Measurements from ENCODE around the gene LRRC26.

LRRC26 gene

GRCh38 chr9:137145731-137146526 is 23.9 kb downstream of the LRRC26 start:
- Histone ChIP-seq H3K27ac (no peak overlapping the region), H4K20me1 (ENCODE audit: insufficient read depth) (no peaks in the 10 kb centered on the region), H3K9ac (no peak overlapping the region), H3K79me2 (ENCODE audit: insufficient read depth, low read depth) (no peaks in the 10 kb centered on the region), H3K27me3 (ENCODE audit: insufficient read depth, low read depth) (peaks cover 42% of the 10 kb centered on the region), H2AFZ (ENCODE audit: low read depth) (no peak overlapping the region), H3K4me3 (IDR thresholded peaks at IDR 0.05; ENCODE audit: insufficient read depth, low read depth, low read length) (no peak overlapping the region), H3K4me1 (ENCODE audit: low read depth, poor library complexity, severe bottlenecking) (peaks cover 7% of the 10 kb centered on the region), H3K4me2 (no peak overlapping the region), H3K36me3 (ENCODE audit: insufficient read depth) (no peaks in the 10 kb centered on the region)
- TF ChIP-seq, protein P1, sequence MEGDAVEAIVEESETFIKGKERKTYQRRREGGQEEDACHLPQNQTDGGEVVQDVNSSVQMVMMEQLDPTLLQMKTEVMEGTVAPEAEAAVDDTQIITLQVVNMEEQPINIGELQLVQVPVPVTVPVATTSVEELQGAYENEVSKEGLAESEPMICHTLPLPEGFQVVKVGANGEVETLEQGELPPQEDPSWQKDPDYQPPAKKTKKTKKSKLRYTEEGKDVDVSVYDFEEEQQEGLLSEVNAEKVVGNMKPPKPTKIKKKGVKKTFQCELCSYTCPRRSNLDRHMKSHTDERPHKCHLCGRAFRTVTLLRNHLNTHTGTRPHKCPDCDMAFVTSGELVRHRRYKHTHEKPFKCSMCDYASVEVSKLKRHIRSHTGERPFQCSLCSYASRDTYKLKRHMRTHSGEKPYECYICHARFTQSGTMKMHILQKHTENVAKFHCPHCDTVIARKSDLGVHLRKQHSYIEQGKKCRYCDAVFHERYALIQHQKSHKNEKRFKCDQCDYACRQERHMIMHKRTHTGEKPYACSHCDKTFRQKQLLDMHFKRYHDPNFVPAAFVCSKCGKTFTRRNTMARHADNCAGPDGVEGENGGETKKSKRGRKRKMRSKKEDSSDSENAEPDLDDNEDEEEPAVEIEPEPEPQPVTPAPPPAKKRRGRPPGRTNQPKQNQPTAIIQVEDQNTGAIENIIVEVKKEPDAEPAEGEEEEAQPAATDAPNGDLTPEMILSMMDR (conservative IDR thresholded peaks at IDR 0.05; ENCODE audit: low read depth, low read length): no peak

DNA sequence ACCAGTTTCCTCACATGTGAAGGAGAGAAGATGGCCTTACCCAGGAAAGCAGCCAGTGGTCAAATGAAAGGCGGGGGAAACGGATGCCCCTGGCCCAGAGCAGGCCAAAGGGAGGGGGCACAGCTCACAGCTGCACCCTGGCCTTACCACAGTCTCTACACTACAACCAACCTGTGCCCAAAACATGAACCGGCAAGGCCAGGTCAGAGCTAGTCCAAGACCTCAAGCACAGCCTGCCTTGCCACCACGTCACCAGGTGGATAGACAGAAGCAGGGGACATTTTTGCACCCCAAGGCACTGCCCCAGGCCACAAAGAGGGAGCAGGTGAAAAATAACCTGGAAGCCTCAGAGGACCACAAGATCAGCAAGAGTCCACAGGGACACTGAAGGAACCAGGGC is 26.4 kb downstream of the LRRC26 start:
- no peaks in the 10 kb centered on the region for H3K4me1 ChIP-seq (ENCODE audit: low read depth, poor library complexity, severe bottlenecking)
- no peaks in the 10 kb centered on the region for H4K20me1 ChIP-seq (ENCODE audit: insufficient read depth)
- no peak overlapping the region for H2AFZ ChIP-seq (ENCODE audit: low read depth)
- TF ChIP-seq, protein P1 (conservative IDR thresholded peaks at IDR 0.05; ENCODE audit: low read depth, low read length): no peak
- no peak overlapping the region for H3K27ac ChIP-seq
- H3K9ac ChIP-seq: no peak overlapping the region
- no peak overlapping the region for H3K4me2 ChIP-seq
- no peaks in the 10 kb centered on the region for H3K79me2 ChIP-seq (ENCODE audit: insufficient read depth, low read depth)
- peaks cover 57% of the 10 kb centered on the region for H3K27me3 ChIP-seq (ENCODE audit: insufficient read depth, low read depth)
- no peaks in the 10 kb centered on the region for H3K36me3 ChIP-seq (ENCODE audit: insufficient read depth)
- H3K4me3 ChIP-seq (IDR thresholded peaks at IDR 0.05; ENCODE audit: insufficient read depth, low read depth, low read length): no peak overlapping the region

GRCh38 chr9:137141976-137142936 is 27.6 kb downstream of the LRRC26 start:
- Histone ChIP-seq H3K9ac (no peak overlapping the region), H3K27ac (no peak overlapping the region), H2AFZ (ENCODE audit: low read depth) (no peak overlapping the region), H3K27me3 (ENCODE audit: insufficient read depth, low read depth) (peaks cover 68% of the 10 kb centered on the region), H3K4me3 (IDR thresholded peaks at IDR 0.05; ENCODE audit: insufficient read depth, low read depth, low read length) (no peak overlapping the region), H4K20me1 (ENCODE audit: insufficient read depth) (no peaks in the 10 kb centered on the region), H3K36me3 (ENCODE audit: insufficient read depth) (no peaks in the 10 kb centered on the region), H3K4me1 (ENCODE audit: low read depth, poor library complexity, severe bottlenecking) (no peaks in the 10 kb centered on the region), H3K4me2 (no peak overlapping the region), H3K79me2 (ENCODE audit: insufficient read depth, low read depth) (no peaks in the 10 kb centered on the region)
- TF ChIP-seq, protein P1 (conservative IDR thresholded peaks at IDR 0.05; ENCODE audit: low read depth, low read length): no peak

DNA sequence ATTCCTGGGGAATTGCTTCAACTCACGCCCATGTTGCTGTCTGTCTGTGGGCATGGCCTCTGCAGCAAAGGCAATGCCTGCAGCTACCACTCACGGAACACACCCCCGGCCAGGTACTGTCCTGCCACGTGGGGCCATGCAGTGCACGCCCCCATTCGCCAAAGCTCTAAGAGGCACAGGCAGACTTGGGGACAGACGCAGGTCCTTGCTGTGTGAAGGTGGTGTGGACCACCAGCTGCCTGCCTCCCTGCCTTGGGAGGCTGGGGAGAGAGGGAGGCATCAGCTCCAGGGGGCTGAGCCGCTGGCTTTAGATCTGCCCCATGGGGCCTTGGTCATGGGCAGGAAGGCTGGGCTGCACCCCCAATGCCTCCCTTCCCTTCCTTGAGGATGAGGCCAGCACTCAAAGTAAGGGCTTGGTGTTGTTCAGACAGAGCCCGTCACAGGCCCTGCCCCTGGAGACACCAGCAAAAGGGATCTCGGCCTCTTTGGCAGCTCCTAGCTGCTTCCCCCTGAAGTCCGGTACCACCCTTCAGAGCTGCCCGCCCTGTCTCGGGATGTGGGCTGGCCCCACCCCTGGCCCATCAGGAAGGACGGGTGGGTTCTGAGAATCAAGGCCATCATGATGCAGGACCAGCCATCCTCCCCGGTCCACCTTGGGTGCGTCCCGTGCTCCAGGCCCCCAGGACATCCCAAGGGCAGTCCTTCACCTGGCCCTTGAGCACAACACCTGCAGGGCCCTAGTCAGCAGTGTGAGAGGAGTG is 28.6 kb downstream of the LRRC26 start:
- H4K20me1 ChIP-seq (ENCODE audit: insufficient read depth): no peaks in the 10 kb centered on the region
- H3K36me3 ChIP-seq (ENCODE audit: insufficient read depth): no peaks in the 10 kb centered on the region
- H3K4me3 ChIP-seq (IDR thresholded peaks at IDR 0.05; ENCODE audit: insufficient read depth, low read depth, low read length): no peak overlapping the region
- no peak overlapping the region for H3K4me2 ChIP-seq
- H3K27me3 ChIP-seq (ENCODE audit: insufficient read depth, low read depth): peaks cover 75% of the 10 kb centered on the region
- no peak overlapping the region for H3K9ac ChIP-seq
- H3K4me1 ChIP-seq (ENCODE audit: low read depth, poor library complexity, severe bottlenecking): no peaks in the 10 kb centered on the region
- no peak overlapping the region for H2AFZ ChIP-seq (ENCODE audit: low read depth)
- no peak overlapping the region for H3K27ac ChIP-seq
- TF ChIP-seq, protein P1 (conservative IDR thresholded peaks at IDR 0.05; ENCODE audit: low read depth, low read length): no peak
- H3K79me2 ChIP-seq (ENCODE audit: insufficient read depth, low read depth): no peaks in the 10 kb centered on the region
